GM12878 (cell line): Measurements from ENCODE around the gene FNDC11. TPM values are rescaled to one million over a fixed set of nuclear protein-coding genes. Genes with fewer than 3 reads are reported as not detected.
A peak's percentile ranks its signal among the peaks of the same experiment; 100 is the strongest.

Experiments
- ATAC-seq: fragments of 200-7000 bp; cut with Tn5 transposase; 3 replicates; pipeline ENCODE4 v1.9.1; 2020; ENCODE audit warnings: mild to moderate bottlenecking, moderate library complexity
- BruUV-seq: library from RNA; stranded (reverse); fragments of 400-500 nt; replicated peaks from 2 replicates; lab custom pipeline; 2021; lab: Mats Ljungman, UMichigan
- CTCF ChIA-PET: fragments of 300-600 bp; sonication (Branson Sonifier 250); formaldehyde crosslinking; extraction: SDS; loops from one replicate; lab custom pipeline; 2021; ENCODE audit warnings: inconsistent platforms; lab: Yijun Ruan, JAX
- POLR2A ChIA-PET: fragments of 350-600 bp; formaldehyde crosslinking; extraction: SDS; loops from one replicate; lab custom pipeline; 2021; ENCODE audit warnings: inconsistent platforms; lab: Charles Lee
- RAD21 ChIA-PET: fragments of 300-600 bp; sonication (Branson Sonifier 250); formaldehyde crosslinking; loops from one replicate; lab custom pipeline; 2023; ENCODE audit warnings: antibody characterized with exemption; ENCODE audit not compliant: unreplicated experiment; lab: Charles Lee
- SMC1A ChIA-PET: fragments of 300-600 bp; sonication (Branson Sonifier 250); formaldehyde crosslinking; loops from one replicate; lab custom pipeline; 2023; ENCODE audit not compliant: unreplicated experiment, uncharacterized antibody; lab: Charles Lee
- DNase-seq: peaks from one replicate; pipeline ENCODE4 v3.0.0-alpha.2; 2011; ENCODE audit warnings: low read depth, low spot score
- FAIRE-seq: peaks from 3 replicates; lab custom pipeline; 2011; peaks lifted over from hg19 to GRCh38; lab: Jason Lieb, UNC
- H2AFZ ChIP-seq: 2 replicates; pipeline ENCODE4 v1.6.0; 2011; ENCODE audit warnings: low read depth, low read length, control low read depth; ENCODE audit not compliant: control insufficient read depth
- H3K27ac ChIP-seq: 2 replicates; pipeline ENCODE4 v1.5.1; 2011; ENCODE audit warnings: control low read depth; ENCODE audit not compliant: control insufficient read depth, insufficient read depth
- H3K27me3 ChIP-seq, 2 experiments: replicated peaks in 1 of 2; 2 replicates each; pipeline versions ENCODE4 v1.6.0 to v1.6.1; 2011; ENCODE audit warnings: low read length in 1 of 2; ENCODE audit not compliant: control insufficient read depth in 2 of 2, insufficient read depth in 2 of 2
- H3K36me3 ChIP-seq, 2 experiments: 2 replicates each; pipeline ENCODE4 v1.5.1; 2011; ENCODE audit warnings: low read length in 1 of 2; ENCODE audit not compliant: control insufficient read depth in 2 of 2, insufficient read depth in 2 of 2
- H3K4me1 ChIP-seq: 2 replicates; pipeline ENCODE4 v1.6.1; 2011; ENCODE audit warnings: mild to moderate bottlenecking, low read length, moderate library complexity, mixed read lengths; ENCODE audit not compliant: control insufficient read depth, insufficient read depth
- H3K4me2 ChIP-seq: 2 replicates; pipeline ENCODE4 v1.6.0; 2011; ENCODE audit warnings: control low read depth; ENCODE audit not compliant: control insufficient read depth, insufficient read depth
- H3K4me3 ChIP-seq: fragments of 200-600 bp; sonication (generic); 2 replicates; pipeline ENCODE4 v1.5.1; 2016
- H3K79me2 ChIP-seq: 2 replicates; pipeline ENCODE4 v1.6.0; 2011; ENCODE audit warnings: low read length; ENCODE audit not compliant: control insufficient read depth, insufficient read depth
- H3K9ac ChIP-seq: 2 replicates; pipeline ENCODE4 v1.8.0; 2011; ENCODE audit warnings: low read length, control low read depth, mixed read lengths; ENCODE audit not compliant: control insufficient read depth, insufficient read depth
- H3K9me3 ChIP-seq: replicated peaks from 3 replicates; pipeline ENCODE4 v1.5.1; 2011; ENCODE audit warnings: mild to moderate bottlenecking, low read length; ENCODE audit not compliant: control insufficient read depth, insufficient read depth
- H4K20me1 ChIP-seq: 2 replicates; pipeline ENCODE4 v1.6.0; 2011; ENCODE audit not compliant: control insufficient read depth, insufficient read depth
- E2F4 ChIP-seq: IDR thresholded peaks from 2 replicates; pipeline ENCODE4 v1.6.1; 2012; ENCODE audit warnings: low read depth, low read length, improper control_type of control experiment
- EED ChIP-seq: sonication (generic); IDR thresholded peaks from 2 replicates; pipeline ENCODE4 v1.6.1; 2016; ENCODE audit warnings: antibody characterized with exemption, low read depth
- FOXM1 ChIP-seq: IDR thresholded peaks from 2 replicates; pipeline ENCODE4 v1.6.1; 2012; ENCODE audit warnings: low read depth, mild to moderate bottlenecking, inconsistent platforms, low read length, moderate library complexity
- IRF5 ChIP-seq: fragments of 450-650 bp; IDR thresholded peaks from 2 replicates; pipeline ENCODE4 v1.6.1; 2017; ENCODE audit warnings: borderline replicate concordance
- LARP7 ChIP-seq: fragments of 450-650 bp; IDR thresholded peaks from 2 replicates; pipeline ENCODE4 v1.6.1; 2017; ENCODE audit warnings: mild to moderate bottlenecking
- MEF2A ChIP-seq: IDR thresholded peaks from 2 replicates; pipeline ENCODE4 v1.6.1; 2011; ENCODE audit warnings: low read depth, mild to moderate bottlenecking, low read length, moderate library complexity; ENCODE audit not compliant: insufficient read depth
- MEF2B ChIP-seq: fragments of 450-650 bp; IDR thresholded peaks from 2 replicates; pipeline ENCODE4 v1.6.1; 2018; ENCODE audit warnings: mild to moderate bottlenecking, moderate library complexity; ENCODE audit not compliant: partially characterized antibody, poor library complexity, severe bottlenecking
- SREBF2 ChIP-seq: IDR thresholded peaks from 2 replicates; pipeline ENCODE4 v1.6.1; 2012; ENCODE audit warnings: mild to moderate bottlenecking, low read length
- ZBTB4 ChIP-seq: fragments of 450-650 bp; formaldehyde crosslinking; IDR thresholded peaks from 2 replicates; pipeline ENCODE4 v1.4.0; 2022; ENCODE audit warnings: mild to moderate bottlenecking, moderate library complexity
- WGBS: methylation state at CpG from one replicate; pipeline ENCODE4 v1.1.6; 2016; ENCODE audit warnings: low lambda C conversion rate; ENCODE audit not compliant: insufficient replicate concordance, insufficient coverage; ENCODE audit errors: missing lambda C conversion rate; 5-methylcytosine and 5-hydroxymethylcytosine counted together
- in situ Hi-C: fragments of 300-500 bp; cut with MboI; formaldehyde crosslinking; loops from 9 replicates; pipeline ENCODE4 v1.14.3; 2018; ENCODE audit warnings: mixed read lengths
- intact Hi-C: fragments of 100-400 bp; cut with micrococcal nuclease; formaldehyde crosslinking; loops from one replicate; pipeline ENCODE4 v1.14.2; 2022; ENCODE audit not compliant: unreplicated experiment
- polyA plus RNA-seq, 11 experiments: library from polyadenylated mRNA; depleted of rRNA in 4 of 11; unstranded in 6 of 11; stranded (reverse) in 5 of 11; fragments of >200 nt; fragmentation: Nextera tagmentation in 4 of 11; fragmentation: Illumina TruSeq in 1 of 11; extraction: Ambion mirVana in 4 of 11; extraction: Trizol in 1 of 11; gene quantifications; 1 replicate in 1 of 11; 2 replicates in 10 of 11; pipeline versions ENCODE4 v1.2.1 to v1.2.3, GENCODE V29; 2011 to 2016; ENCODE audit warnings: inconsistent platforms in 2 of 11, missing spikeins in 2 of 11, low read depth in 1 of 11
- total RNA-seq, 4 experiments: library from RNA; depleted of rRNA in 3 of 4; stranded (reverse); fragments of >200 nt in 3 of 4; fragmentation: Illumina TruSeq in 1 of 4; extraction: Trizol in 1 of 4; gene quantifications; 2 replicates each; pipeline versions ENCODE4 v1.2.1 to v1.2.3, GENCODE V29; 2013 to 2021

FNDC11 gene
- total and polyA plus RNA-seq, 10 of the 15 experiments (the other 5 are each of a cell fraction or from before 2014, with no cell fraction given) = 0.09 to 0.72 (median 0.34) TPM; not detected in 2

- Histone ChIP-seq H2AFZ (no peak overlapping the region), H3K27me3 (no peaks in the 10 kb centered on the region), H3K36me3 (no peaks in the 10 kb centered on the region)
- POLR2A ChIA-PET = interaction anchor here (0.7 to 2.2 kb wide), 4 partner anchors 20 to 83 kb away, joined by 3 to 9 read pairs (median 4); partner anchors contain the start of gene RTEL1
- FAIRE-seq = no peak
- no peak for ATAC-seq
- no peak for DNase-seq
- TF ChIP-seq SREBF2 (no peak), ZBTB4 (no peak), LARP7 (no peak), IRF5 (no peak), MEF2A (no peak), FOXM1 (no peak), MEF2B (no peak), E2F4 (no peak), EED (no peak)
- TF ChIP-seq, all 136 proteins: peak for 0
- SMC1A ChIA-PET = no interaction called here
- Histone ChIP-seq H3K79me2 (peaks cover 3% of the 10 kb centered on the region; the same call in 1 of the 2 replicates), H4K20me1 (no peaks in the 10 kb centered on the region; the same call in 1 of the 2 replicates), H3K4me3 (no peak overlapping the region; the same call in 1 of the 2 replicates), H3K9me3 (no peaks in the 10 kb centered on the region), H3K9ac (0 out of 2 replicates have a peak overlapping the region, but pooled peaks have one; percentile 56), H3K4me1 (peaks cover 10% of the 10 kb centered on the region), H3K4me2 (peak overlapping the region; percentile 92), H3K27ac (no peak overlapping the region)
- in situ Hi-C loops = no loop called here
- 63% methylated on average over 28 of the region's 28 CpGs for WGBS
- RAD21 ChIA-PET = interaction anchor here (1.2 to 2.5 kb wide), 3 partner anchors 37 to 67 kb away, joined by 3 to 30 read pairs (median 10); partner anchors contain the start of gene PTK6
- CTCF ChIA-PET = interaction anchor here (1.0 to 3.0 kb wide), 5 partner anchors 37 to 289 kb away, joined by 3 to 25 read pairs (median 4); partner anchors contain the start of genes PTK6 and TPD52L2
- intact Hi-C loops = no loop called here
- BruUV-seq = no TSS peak
These were observed 21.1 kb downstream of the FNDC11 start for GRCh38 chr20:63574829-63575743.
